Activated CD4-positive, alpha-beta T cell treated with anti-CD3 and anti-CD28 coated beads, Interleukin-2, Interleukin-6, amounts not matched to agents 100 ng/mL and 50 ng/mL, durations not matched to agents 16 hours and 8 hours (primary cell): ENCODE measurements around the gene HYAL1.
A peak's percentile ranks its signal among the peaks of the same experiment; 100 is the strongest.
"Not testable (repeated sequence)": the region's sequence is repeated elsewhere in the genome, so short reads cannot be mapped to it uniquely, and the experiment has no call there.

Experiments
- DNase-seq: peaks from one replicate; pipeline ENCODE4 v3.0.0-alpha.2; 2020

Gene HYAL1

DNA sequence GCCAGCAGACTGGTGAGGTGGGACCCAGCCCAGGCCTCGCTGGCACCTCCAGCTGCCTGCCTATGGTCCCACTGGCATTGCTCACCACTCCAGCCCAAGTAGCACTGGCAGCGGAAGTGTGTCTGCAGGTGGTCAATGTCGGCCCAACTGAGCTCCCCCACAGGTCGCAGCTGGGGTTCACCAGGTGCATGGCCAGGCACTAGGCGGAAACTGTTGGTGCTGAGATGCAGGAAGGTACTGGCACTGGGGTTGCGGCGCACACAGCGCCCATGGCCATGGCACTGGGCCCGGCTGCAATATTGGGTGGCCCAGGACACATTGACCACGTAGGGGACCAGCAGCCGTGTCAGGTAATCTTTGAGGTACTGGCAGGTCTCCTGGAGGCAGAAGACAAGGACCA, 14.8 kb upstream of the HYAL1 start:
- no peak for DNase-seq

DNA sequence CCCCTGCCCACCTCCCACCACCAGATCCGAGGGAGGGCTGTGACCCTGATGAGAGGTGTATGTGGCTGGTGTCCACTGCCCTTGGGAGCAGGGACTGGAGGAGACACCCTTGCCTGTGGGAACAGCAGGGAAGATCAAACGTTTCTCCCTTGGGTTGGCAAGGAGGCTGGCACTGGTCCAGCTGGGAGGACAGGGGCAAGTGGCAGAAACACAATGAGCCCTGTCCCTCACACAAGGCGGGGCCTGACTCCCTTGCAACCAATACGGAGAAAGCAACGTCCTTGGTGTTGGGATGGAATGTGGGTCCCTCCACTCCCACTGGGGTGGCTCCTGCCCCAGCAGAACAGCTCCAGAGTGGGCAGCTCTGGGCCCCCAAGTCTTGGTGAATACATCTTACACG, 13.9 kb upstream of the HYAL1 start:
- no peak for DNase-seq

DNA sequence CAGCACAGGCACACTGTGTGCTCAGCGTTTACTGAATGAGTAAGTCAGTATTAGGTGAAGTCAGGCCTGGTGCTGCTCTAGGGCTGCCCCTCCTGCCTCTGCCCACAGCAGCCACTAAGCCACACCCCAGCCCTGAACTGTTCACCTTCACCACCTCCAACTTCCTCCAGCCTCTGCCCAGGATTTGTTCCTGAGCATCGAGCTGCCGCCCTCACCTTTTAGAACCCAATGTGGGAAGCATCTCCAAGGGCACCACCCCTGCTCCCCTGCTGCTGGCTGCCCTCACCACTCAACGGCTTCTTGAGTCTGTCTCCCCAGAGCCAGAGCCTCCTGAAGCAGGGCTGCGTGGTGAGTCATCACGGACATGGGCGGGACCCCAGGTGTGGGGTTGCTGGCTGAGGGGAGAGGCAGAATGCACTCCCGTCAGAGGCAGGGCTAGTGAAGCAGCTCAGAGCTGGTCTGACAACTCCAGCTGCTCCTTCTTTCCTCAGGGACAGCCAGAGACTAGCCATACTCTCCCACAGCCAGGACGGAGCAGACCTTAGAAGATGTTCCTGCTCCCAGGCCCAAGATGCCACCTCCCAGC, 13.4 kb upstream of the HYAL1 start:
- peak; percentile 72 for DNase-seq

DNA sequence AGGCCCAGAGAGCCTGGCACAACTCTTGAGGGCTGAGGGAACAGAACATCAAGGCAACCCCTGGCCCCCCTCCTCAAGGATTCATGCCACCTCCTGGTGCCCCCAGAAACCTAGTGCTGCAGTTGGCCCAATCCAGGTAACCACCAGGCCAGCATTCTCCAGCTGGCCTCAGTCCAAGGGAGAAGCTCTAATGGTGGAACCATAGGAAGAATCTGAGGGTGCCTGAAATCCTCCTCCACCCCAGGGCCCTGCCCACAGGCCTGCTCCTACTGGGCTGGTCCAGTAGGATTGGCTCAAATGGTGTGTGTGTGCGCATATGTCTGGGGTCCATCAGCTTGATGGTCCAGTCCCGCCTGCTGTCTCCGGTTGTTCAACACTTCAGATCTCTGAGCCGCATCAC, 11.4 kb upstream of the HYAL1 start:
- no peak for DNase-seq

DNA sequence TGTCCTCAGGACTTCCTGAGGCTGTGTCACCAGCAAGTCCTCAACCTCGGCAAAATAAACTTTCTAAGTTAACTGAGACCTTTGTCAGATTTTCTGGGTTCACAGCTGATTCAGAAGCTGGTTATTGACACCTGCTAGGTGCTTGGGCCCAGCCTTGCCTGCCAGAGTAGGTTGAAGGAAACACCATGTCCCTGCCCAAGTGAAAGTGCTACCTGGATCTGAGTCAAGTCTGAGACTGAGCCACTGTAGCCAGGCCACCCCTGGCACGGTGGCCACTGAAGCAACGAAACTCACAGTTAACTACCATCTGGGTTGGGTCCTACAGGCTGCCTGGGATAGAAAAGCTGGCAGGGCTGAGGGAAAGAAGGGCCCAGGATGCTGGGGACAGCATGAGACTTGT, 11.0 kb upstream of the HYAL1 start:
- no peak for DNase-seq

DNA sequence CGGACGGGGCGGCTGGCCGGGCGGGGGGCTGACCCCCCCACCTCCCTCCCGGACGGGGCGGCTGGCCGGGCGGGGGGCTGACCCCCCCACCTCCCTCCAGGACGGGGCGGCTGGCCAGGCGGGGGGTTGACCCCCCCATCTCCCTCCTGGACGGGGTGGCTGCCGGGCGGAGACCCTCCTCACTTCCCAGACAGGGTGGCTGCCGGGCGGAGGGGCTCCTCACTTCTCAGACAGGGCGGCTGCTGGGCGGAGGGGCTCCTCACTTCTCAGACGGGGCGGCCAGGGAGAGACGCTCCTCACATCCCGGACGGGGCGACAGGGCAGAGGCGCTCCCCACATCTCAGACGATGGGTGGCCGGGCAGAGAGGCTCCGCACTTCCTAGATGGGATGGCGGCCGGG, 8.7 kb upstream of the HYAL1 start:
- DNase-seq, result not testable (repeated sequence)

DNA sequence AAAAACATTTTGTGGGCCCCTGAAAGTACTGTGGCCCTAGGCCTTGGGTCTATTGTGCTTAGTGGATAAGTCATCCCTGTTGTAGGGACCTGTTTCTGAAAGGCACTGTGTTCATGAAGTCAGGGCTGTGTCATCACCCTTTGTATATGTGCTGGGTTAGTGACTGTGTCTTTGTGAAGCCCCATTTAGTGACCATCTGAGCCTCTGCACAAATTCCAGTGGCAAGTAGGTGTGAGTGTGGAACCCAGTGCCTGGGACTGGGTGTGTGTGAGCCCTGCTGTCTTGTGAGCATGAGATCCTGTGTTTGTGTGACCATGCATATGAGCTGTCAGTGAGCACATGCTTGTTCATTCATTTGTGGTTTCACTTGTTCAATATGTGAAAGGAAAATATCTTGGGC, 1.2 kb upstream of the HYAL1 start:
- no peak for DNase-seq

DNA sequence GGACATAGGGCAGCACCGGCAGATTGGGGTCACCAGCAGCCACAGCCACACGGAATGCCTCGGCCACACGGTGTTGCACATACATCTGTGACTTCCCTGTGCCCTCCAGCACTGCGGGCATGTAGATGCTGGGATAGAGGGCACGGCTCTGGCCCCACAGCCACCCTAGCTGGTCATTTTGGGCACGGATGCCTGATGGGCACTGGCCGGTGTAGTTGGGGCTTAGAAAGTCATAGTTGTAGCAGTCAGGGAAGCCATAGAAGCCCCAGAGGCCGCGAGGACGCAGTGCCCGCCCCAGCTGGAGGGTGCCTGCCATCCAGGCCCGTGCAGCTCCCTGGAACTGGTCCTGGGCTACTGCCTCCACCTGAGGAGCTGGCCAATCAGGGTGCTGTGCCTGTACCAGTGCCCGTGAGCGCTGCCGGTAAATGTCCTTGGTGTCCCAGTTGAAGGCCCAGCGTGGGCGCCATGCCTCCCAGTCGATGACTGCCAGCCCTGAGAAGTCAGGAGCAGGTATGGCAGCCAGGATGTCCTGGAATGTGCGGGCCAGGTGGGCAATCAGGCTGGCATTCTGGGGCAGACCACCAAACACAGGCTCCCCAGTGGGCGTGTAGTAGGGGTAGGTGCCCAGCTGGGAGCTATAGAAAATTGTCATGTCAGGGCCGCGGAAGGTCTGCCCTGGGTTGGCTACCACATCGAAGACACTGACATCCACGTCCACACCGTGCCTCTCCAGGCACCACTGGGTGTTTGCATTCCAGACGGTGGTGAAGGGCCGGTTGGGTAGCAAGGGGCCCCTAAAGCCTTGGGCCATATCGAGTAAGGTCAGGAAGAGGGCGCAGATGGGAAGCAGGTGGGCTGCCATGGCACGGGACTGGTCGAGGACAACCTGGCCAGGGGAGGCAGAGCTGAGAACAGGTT, 1.0 kb downstream of the HYAL1 start:
- no peak for DNase-seq

DNA sequence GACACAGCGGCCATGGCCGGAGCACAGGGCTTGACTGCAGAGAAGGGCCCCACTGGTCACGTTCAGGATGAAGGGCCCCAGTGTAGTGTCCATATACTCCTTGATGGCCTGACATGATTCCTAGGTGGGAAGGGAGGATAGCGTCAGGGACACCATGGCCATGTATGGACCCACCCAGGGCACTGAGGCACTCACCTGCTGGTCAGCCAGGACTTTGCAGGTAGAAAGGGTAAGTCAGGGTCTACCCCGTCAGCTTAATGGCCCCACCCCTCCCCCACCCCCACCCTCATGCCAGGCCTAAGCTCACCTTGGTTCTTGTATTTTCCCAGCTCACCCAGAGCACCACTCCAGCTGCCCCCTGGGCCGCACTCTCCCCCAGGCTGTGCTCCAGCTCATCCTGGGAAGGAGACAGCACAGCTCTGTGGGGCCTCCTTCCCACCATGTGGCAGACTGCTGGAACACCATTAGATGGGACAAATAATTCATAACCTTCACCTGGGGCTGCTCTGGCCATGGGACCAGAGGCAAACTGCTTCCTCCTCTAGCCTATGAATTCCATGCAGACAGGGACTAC, 2.6 kb downstream of the HYAL1 start:
- no peak for DNase-seq

DNA sequence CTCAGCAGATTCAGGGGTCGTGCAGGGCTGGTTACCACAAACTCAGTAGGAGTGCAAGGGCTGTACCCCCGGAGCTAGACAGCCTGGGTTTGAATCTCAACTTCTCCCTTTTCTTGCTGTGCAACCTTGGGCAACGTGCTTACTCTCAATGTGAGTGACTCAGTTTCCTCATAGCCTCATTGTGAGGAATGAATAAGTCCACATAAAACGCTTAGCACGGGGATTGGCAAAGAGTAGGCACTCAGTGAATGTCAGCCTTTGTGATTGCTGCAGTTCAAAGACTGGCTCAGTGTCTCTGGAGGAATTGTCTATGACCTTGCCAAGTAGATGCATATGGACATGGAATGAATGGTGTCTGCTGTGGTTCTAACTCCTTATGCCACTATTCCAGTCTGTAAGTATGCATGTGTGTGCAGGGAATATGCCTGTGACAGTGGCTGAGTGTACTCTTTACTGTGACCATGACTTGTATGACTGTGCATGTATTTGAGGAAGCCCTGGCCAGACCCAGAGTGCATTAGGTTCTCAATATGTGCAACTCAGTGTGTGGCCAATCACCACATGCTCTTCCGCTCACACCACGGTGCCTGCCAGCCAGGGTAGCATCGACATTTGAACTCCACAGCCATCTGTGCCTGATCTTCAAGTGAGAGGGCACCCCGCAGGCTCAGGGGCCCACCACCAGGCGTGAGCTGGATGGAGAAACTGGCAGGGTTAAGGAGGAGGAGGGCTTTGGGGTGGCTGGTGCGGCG, 3.3 kb downstream of the HYAL1 start:
- peak; percentile 36 for DNase-seq

DNA sequence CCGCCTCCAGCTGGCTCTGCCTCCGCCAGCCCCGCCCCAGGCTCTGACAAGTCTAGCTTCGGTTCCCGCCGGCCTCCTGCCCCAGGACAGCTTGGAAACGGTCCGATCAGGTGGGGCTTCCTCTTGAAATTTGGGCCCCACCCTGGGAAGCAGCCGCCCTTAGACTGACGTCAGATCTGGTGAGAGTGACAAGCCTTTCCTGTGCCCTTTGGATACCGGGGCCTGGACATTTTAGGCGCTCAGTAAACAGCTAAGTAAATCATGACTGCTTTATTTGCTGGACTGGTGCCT, 3.8 kb downstream of the HYAL1 start:
- no peak for DNase-seq

DNA sequence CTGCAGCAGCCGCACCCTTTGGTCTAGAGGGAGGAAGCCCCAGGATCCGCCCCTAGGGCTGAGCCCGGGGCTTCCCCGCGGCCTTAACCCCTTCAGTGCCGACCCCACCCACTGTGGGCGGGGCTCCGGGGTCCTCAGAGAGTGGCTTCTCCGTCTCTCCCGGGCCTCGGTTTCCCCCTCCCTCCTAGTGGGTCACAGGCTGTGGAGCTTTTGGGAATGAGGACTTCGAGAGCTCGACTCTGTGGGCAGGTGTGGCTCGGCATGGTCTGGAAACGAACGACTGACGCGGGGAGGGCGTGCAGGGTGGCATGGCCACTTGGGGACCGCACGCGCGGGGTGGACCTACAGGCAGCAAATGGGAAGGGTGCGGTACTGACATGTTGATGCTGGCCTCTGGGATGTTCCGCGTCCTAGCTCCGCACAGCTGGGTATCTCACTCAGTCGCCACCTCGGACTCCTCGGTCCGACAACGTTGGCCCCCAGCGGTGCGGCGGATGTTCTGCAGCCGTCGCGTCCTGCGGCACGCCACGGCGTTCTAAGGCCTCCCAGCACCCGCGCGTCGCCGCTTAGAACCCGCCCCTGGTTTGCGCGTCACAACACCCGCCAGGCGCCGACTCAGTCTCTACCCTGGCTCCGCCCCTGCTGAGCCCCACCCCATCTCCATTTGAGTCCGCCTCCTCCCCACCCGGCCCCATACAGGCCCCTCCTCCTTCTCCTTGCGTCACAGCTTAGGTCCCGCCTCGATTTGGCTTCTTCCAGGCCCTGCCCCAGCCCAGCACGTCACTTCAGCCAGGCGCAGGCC, 4.3 kb downstream of the HYAL1 start, which contains the start of the genes HYAL3 and NAA80:
Gene HYAL3, minus strand, starts transcription at position 570 of the 802 bp plus-strand sequence. CDS start 3,803 bp downstream, outside the sequence.
Gene NAA80, minus strand, starts transcription at position 570 of the 802 bp plus-strand sequence. CDS start 1,942 bp downstream, outside the sequence.
- peak; percentile 100 for DNase-seq

DNA sequence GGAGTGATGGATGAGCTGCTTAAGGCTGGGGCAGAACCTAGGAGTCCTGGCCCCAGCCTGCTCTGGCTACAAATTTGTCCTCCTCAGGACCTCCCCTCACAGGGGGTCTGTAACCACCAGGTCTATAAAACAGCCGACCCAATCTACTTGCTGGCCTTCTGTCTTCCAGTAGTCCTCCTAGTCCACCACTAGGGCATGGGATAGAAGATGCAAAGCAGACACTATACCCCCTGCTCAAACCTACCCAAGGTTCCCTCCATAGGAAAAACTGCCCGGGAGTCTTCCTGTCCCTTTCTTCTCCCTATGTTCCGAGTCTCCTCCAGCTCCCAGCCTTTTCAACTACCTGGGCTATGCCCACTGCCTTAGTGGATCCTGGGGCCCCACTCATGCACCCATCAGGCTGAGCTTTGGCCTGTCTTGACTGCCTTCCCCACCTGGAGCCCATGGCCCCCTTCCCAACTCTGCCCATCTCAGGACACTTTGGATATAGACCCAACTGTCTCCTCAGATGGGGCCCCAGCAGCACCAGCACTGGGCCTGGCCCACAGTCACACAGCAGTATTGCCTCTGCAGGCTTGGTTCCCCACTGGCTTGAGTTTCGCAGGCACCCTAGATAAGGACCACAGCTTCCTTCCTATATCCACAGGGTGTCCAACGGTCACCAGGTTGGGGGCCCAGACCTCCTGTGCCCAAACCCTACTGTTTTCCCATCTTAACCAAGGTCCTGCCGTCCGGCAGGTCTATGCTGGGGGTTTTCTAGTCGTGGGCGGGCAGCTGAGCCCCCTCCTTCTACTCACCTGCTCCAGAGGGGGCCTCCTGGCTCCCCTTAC, 5.3 kb downstream of the HYAL1 start:
- DNase-seq, result no peak

DNA sequence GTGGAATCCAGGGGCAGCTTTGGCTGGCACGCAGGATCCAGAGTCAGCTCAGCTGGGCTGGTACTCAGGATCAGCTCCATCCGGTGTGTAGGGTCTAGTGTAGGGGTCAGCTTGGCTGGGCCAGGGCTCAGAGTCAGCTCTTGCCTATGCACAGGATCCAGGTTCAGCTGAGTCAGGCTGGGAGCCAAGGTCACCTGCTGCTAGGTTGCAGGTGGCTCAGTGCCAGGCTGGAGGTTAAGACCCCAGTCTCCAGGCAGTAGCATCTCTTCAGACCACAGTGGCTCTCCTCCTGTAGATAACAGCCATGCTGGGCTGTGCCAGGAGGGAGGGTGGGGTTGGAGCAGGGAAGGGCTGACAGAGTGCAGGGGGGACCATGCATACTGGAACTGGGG, 6.0 kb downstream of the HYAL1 start:
- DNase-seq, result no peak

DNA sequence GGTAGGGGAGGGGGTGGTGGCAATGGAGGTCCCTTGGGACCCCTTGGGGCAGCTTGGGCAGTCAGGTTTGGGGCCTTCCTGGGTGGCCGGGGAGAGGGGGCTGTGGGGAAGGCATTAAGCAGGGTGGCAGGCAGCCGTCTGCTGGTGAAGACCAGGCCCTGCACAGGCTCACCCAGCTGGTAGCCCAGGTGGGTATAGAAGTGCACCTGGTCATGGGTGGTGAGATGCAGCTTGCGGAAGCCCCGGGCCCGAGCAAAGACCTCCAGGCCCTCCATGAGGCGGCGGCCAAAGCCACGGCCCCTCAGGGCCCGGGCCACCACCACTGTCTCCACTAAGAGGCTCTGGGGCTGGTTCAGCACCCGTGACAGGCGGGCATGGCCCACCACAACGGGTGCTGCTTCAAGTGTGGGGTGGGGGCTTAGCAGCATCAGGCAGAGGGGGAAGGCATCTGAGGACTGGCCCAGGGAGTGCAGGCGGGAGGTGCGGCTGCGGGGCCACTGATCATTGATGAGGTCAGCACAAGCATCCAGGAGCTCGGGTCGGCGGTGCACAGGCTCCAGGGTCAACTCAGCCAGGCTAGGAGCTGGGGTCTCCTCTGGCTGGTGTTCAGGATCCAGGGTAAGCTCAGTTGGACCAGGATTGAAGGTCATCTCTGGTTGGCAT, 6.5 kb downstream of the HYAL1 start:
- no peak for DNase-seq

DNA sequence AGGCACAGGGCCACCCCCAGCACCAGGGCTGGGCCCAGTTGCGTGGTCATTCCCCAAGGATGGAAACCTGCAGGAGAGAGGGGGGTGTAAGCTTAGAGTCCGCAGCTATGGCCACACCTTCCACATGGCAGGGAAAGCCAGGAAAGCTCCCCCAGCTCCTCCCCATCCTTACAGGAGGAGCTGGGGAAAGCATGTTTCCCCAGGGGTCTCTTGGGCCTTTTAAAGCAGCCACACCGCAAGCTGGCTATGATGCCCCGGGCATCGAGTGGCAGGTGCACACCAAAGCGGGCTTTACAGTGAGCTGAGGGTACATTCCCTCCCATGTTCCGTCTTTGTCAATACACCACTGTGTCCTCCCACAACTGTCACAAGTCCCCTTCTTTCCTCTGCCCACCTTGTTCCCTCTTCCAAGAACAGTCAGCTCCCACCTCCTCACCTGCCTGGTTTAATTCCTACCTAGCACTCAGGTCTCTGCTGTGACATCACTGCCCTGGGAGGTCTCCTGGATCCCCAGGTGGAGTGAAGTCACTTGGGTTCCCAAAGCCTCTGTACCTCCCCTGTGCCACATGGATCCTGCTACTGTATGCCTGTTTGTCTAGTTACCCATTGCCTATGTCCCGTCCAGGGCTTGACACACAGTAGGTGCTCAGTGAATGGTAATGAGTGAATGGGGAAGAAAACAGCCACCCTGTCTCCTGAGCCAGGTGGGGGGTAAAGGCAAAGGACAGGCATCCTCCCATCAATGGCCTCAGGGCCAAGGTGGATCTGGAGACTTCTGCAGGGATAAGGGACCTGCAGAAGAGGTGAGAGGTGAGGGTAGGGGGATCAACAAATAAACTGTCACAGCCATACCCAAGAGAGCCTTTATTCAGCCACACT, 7.6 kb downstream of the HYAL1 start:
- DNase-seq, result no peak

DNA sequence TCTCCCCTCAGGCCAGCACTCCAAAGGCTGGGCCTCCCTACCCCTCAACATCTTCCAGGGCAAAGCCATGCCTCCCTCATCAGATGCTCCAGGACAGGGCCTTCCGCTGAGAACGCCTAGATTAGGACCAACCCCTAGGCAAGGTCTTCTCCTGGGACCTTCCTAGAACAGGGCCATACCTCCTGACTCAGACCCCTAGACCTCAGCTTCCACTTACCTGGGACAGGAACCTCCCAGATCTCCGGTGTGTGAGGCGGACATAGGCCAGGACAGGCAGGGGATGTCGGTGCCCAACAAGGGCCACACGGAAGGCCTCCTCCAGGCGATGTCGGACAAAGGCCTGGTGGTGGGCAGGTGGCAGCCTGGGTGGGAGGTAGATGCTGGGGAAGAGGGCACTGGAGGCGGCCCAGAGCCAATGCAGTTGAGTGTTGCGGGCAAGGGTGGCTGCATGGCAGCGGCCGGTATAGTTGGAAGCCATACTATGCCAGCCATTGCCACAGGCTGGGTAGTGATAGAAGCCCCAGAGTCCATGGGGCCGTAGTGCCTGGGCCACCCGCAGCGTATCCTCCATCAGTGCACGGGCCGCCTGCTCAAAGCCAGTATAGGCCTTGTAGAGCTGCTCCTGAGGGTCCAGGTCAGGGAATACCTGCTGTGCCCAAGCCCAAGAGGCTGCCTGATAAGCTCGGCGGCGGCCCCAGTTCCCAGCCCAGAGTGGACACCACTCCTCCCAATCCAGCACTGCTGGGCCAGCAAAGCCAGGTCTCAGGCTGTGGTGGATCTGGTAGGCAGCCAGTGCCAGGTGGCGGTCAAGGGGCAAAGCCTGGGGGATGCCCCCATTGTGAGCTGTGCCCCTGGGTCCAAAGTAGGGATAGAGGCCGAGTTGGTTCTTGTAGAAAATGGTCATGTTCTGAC, 8.6 kb downstream of the HYAL1 start:
- DNase-seq, result no peak

DNA sequence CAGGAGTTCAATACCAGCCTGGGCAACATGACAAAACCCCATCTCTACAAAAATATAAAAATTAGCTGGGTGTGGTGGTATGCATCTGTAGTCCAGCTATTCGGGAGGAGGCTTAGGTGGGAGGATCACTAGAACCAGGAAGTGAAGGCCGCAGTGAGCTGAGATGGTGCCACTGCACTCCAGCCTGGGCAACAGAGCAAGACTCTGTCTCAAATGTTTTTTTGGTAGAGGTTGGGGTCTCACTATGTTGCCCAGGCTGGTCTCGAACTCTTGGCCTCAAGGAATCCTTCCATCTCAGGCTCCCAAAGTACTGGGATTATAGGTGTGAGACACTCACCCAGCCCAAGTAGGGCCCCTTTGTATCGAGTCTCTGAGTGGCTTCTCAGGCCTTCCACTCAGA, 9.3 kb downstream of the HYAL1 start:
- DNase-seq, result no peak
